Neuron (in vitro differentiated cells): Measurements from ENCODE around the gene IRF2.

Source experiments
- H2AFZ ChIP-seq: one replicate; pipeline ENCODE4 v1.6.1; 2013; ENCODE audit warnings: low read depth, mild to moderate bottlenecking, inconsistent platforms, low read length, moderate library complexity
- H3K27me3 ChIP-seq: one replicate; pipeline ENCODE4 v1.6.1; 2013; ENCODE audit warnings: low read length; ENCODE audit not compliant: insufficient read depth
- H3K36me3 ChIP-seq: one replicate; pipeline ENCODE4 v1.6.1; 2013; ENCODE audit warnings: low read length; ENCODE audit not compliant: insufficient read depth
- H3K4me1 ChIP-seq: one replicate; pipeline ENCODE4 v1.6.1; 2013; ENCODE audit warnings: low read length; ENCODE audit not compliant: insufficient read depth
- H3K4me3 ChIP-seq: 2 replicates; pipeline ENCODE4 v1.5.1; 2013; ENCODE audit warnings: mild to moderate bottlenecking, low read length, moderate library complexity
- H3K9me3 ChIP-seq: one replicate; pipeline ENCODE4 v1.6.1; 2013; ENCODE audit warnings: low read length

The IRF2 gene

DNA sequence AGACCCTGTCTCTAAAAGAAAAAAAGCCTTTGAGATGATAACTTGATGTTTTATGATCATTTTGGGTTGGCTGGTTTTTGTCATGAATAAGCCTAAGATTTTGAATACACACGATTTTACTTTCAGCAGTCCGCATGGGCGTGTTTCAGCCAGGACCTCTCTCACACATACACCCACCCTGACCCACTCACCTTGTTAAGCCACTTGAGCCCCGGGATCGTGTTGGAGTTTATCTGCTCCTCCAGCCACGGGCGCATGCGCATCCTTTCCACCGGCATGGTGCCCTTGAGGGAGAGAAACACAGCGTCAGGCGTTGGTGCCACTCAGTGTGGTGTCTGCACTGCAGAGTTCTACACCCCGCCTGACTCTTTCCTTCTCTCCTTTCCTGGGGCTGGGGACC lies 45.6 kb downstream of the IRF2 start:
- Histone ChIP-seq H2AFZ (no peak overlapping the region), H3K36me3 (peaks cover 24% of the 10 kb centered on the region), H3K4me3 (no peak overlapping the region), H3K27me3 (no peaks in the 10 kb centered on the region), H3K4me1 (peaks cover 7% of the 10 kb centered on the region), H3K9me3 (no peaks in the 10 kb centered on the region)

DNA sequence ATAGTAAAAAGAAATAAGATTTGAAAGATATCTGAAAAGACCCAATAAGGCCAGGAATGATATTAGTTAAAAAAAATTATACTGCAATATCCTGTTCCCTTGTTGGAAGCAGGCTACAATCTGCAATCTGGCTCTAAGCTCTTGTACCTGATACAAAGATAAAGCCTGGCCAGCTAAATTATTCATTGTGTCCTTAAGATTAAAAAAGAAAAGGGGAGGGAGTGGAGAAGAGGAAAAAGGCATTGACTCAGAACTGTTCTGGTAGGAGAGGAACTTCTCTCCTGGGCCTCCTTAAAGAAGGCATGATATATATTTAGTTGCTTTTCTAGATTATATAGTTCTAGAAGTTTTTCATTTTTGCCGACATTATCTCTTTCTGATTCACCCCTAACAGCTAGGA lies 46.7 kb downstream of the IRF2 start:
- H3K4me3 ChIP-seq: no peak overlapping the region
- H3K27me3 ChIP-seq: no peaks in the 10 kb centered on the region
- H3K4me1 ChIP-seq: peaks cover 7% of the 10 kb centered on the region
- peaks cover 24% of the 10 kb centered on the region for H3K36me3 ChIP-seq
- H2AFZ ChIP-seq: no peak overlapping the region
- H3K9me3 ChIP-seq: peaks cover 4% of the 10 kb centered on the region

DNA sequence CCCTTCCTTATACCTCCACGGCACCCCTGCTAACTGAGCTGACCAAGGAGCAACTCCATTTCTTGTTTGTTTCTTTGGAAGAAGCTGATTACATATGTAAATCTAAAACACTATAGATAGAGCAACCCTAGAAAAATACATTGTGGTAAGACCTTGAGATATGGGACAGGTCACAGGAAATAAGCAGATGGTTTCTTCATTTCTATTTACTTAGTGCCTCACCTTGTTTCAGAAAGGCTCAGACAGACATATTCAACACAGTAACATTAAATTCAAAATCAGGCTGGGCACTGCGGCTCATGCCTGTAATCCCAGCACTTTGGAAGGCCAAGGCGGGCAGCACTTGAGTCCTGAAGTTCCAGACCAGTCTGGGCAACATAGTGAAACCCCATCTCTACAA lies 47.3 kb downstream of the IRF2 start:
- Histone ChIP-seq H3K4me3 (no peak overlapping the region), H2AFZ (no peak overlapping the region), H3K9me3 (peaks cover 9% of the 10 kb centered on the region), H3K36me3 (peaks cover 24% of the 10 kb centered on the region), H3K27me3 (no peaks in the 10 kb centered on the region), H3K4me1 (peaks cover 7% of the 10 kb centered on the region)

DNA sequence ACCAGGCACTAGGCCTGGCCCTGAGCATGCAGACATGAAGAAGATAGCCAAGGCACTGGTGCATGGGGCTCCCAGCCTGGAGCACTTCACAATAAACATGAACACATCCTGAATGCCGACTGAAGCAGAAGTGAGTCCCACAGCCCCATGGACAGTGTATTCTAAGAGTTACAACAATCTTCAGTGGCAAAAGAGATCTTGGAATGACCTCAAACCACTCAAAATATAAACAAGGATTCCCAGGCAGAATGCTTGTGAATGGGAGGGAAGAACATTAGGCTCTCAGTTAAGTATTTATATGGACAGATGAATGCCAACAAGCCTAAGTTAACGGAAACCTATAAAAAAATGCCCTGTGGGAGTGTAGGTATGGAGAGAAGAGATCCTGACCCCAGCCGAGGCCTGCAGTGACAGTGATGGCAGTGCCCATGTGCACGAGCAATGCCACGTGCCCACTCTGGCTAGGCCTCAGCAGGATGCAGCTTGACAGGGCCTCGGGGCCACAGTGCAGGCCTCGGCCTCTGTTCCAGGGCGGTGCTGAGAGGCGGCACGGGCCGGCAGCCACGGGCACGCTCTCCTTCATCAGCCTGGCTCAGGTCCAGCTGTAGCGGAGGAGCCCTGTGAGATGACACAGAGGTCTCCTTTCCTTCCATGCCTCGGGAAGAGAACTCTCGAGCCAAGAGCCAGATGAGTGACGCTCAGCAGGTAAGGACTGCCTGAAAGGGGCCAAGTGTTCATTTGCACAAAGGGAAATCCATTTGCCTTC lies 49.2 kb downstream of the IRF2 start:
- H2AFZ ChIP-seq: no peak overlapping the region
- H3K9me3 ChIP-seq: peaks cover 12% of the 10 kb centered on the region
- H3K36me3 ChIP-seq: peaks cover 24% of the 10 kb centered on the region
- peaks cover 3% of the 10 kb centered on the region for H3K4me1 ChIP-seq
- H3K27me3 ChIP-seq: no peaks in the 10 kb centered on the region
- H3K4me3 ChIP-seq: no peak overlapping the region

DNA sequence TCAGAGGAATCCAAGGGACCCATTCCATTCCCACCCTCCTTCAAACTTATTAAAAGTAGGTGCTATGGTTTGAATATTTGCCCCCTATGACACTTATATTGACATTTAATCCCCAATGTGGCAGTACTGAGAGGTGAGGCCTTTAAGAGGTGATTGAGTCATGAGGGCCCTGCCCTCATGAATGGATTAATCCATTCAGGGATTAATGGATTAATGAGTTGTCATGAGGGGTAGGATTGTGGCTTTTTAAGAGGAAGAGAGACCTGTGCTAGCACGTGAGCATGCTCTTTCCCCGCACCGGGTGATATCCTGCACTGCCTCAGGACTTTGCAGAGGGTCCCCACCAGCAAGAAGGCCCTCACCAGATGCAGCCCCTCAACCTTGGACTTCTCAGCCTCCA lies 50.1 kb downstream of the IRF2 start:
- Histone ChIP-seq H3K4me1 (no peaks in the 10 kb centered on the region), H3K9me3 (peaks cover 12% of the 10 kb centered on the region), H3K4me3 (no peak overlapping the region), H2AFZ (no peak overlapping the region), H3K27me3 (no peaks in the 10 kb centered on the region), H3K36me3 (peaks cover 24% of the 10 kb centered on the region)

DNA sequence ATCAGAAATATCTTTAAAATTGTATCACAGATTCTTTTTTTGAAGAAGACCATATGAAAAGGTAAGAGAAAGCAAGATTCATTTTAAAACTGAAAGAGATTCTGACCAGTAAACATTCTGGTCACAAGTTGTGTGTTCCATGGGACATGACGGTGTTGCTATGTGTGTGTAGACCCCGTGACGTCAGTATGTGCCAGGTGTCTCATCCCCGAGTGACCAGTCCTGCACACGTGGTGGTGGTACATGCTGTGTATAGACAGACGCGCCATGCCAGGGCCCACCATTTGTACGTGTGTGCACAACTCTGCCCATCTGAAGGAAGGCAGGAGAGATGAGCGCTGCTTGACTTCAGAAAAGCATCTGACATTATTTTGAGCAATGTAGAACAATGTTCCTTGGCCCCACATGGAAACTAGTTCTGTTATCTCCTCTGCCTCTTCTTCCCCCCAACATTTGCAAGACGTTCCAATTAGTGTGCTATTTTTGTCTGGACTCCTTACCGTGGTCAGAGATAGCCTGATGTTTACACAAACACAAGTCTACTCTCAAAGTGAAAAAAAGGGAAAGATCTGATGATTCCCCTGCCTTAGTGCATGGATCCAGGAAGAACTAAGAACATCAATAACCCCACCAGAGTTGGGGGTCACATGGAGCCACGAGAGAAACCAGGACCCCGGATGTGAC lies 51.2 kb downstream of the IRF2 start:
- H3K36me3 ChIP-seq: peaks cover 32% of the 10 kb centered on the region
- H3K4me3 ChIP-seq: no peak overlapping the region

DNA sequence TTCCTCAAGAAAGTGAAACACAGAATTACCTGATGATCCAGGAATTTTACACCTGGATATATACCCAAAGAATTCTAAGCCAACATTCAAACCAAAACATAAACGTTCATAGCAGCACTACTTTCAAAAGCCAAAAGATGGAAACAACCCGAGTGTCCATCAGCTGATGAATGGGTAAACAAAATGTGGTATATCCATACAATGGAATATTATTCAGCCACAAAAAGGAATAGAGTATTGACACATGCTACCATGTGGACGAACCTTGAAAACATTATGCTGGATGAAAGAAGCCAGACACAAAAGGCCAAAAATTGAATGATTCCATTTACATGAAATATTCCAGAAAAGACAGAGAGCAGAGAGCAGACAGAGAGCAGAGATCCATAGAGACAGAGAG lies 52.0 kb downstream of the IRF2 start:
- H3K36me3 ChIP-seq: peaks cover 36% of the 10 kb centered on the region
- H3K9me3 ChIP-seq: peaks cover 12% of the 10 kb centered on the region
- H3K4me3 ChIP-seq: no peak overlapping the region
- no peak overlapping the region for H2AFZ ChIP-seq
- no peaks in the 10 kb centered on the region for H3K27me3 ChIP-seq
- no peaks in the 10 kb centered on the region for H3K4me1 ChIP-seq

More for the DNA sequence above, 51.2 kb downstream of the IRF2 start:
- Histone ChIP-seq H3K27me3 (no peaks in the 10 kb centered on the region), H2AFZ (no peak overlapping the region), H3K9me3 (peaks cover 12% of the 10 kb centered on the region), H3K4me1 (no peaks in the 10 kb centered on the region)

DNA sequence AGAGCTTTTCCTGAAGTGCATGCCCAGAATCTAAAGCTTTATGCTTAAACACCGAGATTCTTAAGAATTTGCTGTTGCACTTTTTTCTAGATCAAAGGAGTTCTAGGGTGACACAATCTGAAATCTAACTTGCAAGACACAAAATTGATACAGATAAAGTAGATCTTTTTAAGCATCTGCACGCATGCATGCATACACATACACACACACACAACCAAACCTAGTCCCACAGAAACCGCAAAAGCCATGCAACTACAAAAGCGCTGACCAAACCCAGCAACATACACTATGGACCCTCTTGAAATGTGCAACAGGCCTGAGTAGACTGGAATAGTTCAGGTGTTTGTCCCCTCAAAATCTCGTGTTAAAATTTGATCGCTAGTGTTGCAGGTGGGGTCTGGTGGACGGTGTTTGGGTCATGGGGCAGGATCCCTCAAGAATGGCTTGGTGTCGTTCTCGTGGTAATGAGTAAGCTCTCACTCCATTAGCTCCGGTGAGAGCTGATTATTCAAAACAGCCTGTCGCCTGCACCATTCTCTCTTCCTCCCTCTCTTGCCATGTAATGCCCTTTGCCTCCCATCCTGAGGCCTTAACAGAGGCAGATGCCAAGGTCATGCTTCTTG lies 52.7 kb downstream of the IRF2 start:
- Histone ChIP-seq H3K9me3 (peaks cover 12% of the 10 kb centered on the region), H2AFZ (no peak overlapping the region), H3K4me3 (no peak overlapping the region), H3K27me3 (no peaks in the 10 kb centered on the region), H3K36me3 (peaks cover 34% of the 10 kb centered on the region), H3K4me1 (no peaks in the 10 kb centered on the region)

DNA sequence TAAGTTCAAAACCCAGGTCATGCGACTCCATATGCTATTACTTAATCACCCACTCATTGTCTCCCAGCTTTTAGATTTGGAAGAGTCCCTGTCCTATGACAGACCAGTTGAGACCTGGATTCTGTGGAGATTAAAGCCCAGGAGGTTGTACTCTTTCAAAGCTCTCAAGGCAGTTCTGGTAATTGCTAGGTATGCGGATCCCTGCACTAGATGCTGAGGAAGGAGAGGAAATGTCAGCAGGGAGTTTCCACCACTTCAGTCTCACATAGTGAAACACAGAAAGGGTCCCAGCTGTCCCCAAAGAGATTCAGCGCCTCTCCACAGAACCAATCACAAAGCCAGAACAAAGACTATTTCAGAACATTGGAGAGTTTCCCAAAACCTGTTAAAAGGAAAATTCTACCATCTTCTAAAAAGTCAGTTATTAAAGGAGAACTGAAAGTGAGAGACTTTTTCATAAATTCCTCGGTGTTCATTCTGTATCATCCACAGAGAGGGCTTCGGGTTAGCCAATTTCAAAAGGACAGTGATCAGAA lies 53.4 kb downstream of the IRF2 start:
- H3K36me3 ChIP-seq: peaks cover 28% of the 10 kb centered on the region
- H3K4me1 ChIP-seq: no peaks in the 10 kb centered on the region
- H3K4me3 ChIP-seq: no peak overlapping the region
- H2AFZ ChIP-seq: no peak overlapping the region
- no peaks in the 10 kb centered on the region for H3K27me3 ChIP-seq
- H3K9me3 ChIP-seq: peaks cover 12% of the 10 kb centered on the region

DNA sequence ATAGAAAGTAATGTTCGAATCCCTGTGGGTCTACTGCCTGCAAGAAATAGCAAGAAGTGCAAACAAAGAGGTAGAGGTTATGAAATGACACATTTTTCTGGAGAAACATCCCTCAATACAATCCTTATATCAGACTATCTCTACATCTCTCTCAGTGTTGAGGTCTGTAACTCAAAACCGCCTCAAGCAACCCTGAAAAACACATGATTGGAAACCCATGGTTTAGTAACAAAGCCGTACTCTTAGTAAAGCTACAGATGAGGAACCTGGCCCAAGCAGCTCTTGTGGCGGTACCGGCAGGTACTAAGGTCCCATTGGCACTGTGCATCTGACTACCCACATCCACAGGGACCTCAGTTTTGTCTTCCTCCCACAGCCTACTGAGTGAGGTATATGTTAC lies 53.9 kb downstream of the IRF2 start:
- no peaks in the 10 kb centered on the region for H3K27me3 ChIP-seq
- no peaks in the 10 kb centered on the region for H3K4me1 ChIP-seq
- H2AFZ ChIP-seq: no peak overlapping the region
- H3K9me3 ChIP-seq: peaks cover 12% of the 10 kb centered on the region
- no peak overlapping the region for H3K4me3 ChIP-seq
- H3K36me3 ChIP-seq: peaks cover 30% of the 10 kb centered on the region

DNA sequence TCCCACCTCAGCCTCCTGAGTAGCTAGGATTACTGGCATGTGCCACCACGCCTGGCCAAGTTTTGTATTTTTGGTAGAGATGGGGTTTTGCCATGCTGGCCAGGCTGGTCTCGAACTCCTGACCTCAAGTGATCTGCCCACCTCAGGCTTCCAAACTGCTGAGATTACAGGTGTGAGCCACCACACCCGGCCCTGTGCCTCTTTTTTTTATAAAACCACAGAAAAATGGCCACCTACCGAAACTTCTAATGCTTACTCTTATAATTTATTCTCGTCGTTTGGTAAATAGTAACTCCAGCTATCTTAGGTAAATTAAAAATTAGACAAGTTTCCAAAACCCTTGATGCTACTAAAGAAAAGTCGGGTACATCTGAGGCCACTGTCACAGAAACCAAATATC lies 54.4 kb downstream of the IRF2 start:
- no peak overlapping the region for H3K4me3 ChIP-seq
- no peak overlapping the region for H2AFZ ChIP-seq
- H3K27me3 ChIP-seq: no peaks in the 10 kb centered on the region
- peaks cover 31% of the 10 kb centered on the region for H3K36me3 ChIP-seq
- H3K9me3 ChIP-seq: peaks cover 12% of the 10 kb centered on the region
- H3K4me1 ChIP-seq: no peaks in the 10 kb centered on the region

DNA sequence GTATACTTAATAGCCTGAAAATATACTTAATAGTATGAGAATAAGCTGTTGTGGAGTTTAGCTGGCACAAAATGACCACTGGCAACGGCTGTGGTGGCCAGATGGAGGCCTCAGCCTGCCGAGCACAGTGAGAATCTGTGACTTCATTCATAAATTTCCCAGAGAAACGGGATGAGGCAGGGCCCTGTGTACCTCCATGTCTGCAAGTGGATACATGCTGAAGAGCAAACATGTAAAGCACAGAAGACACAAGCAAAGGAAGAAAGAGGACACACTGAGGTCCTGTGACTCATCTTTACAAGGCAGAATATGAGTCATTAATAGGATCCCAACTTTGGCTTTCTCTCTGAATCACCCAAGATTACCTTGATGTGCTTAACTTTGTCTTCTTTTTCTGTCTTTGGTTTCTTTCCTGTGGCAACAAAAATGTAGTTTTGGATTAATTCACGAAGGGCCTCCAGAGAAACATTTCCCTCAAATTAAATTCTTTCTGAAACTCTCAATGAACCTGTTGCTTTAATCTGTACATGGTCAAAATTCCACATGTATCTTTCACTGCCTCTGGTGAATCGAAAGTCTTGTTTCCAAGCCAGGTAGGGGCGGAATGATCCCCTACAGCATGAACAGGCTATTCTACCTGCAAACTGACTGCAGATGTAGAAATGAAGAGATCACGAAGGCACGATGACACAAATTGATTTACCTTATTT lies 56.4 kb downstream of the IRF2 start:
- no peak overlapping the region for H3K4me3 ChIP-seq
- no peaks in the 10 kb centered on the region for H3K27me3 ChIP-seq
- no peak overlapping the region for H2AFZ ChIP-seq
- H3K4me1 ChIP-seq: no peaks in the 10 kb centered on the region
- H3K9me3 ChIP-seq: peaks cover 8% of the 10 kb centered on the region
- H3K36me3 ChIP-seq: peaks cover 32% of the 10 kb centered on the region
